IMR-90 (cell line): ENCODE results near the gene KCNK3. TPM values are rescaled to one million over a fixed set of nuclear protein-coding genes. Genes with fewer than 3 reads are reported as not detected.

Experiments used
- ATAC-seq: fragments of 200-7000 bp; cut with Tn5 transposase; 2 replicates; pipeline ENCODE4 v1.9.1; 2020; ENCODE audit warnings: low read depth, mild to moderate bottlenecking, moderate library complexity
- BruUV-seq: library from RNA; stranded (reverse); fragments of 400-500 nt; replicated peaks from 2 replicates; lab custom pipeline; 2021; lab: Mats Ljungman, UMichigan
- CTCF ChIA-PET: fragments of 300-600 bp; formaldehyde crosslinking; extraction: SDS; loops from one replicate; lab custom pipeline; 2021; ENCODE audit warnings: antibody characterized with exemption; lab: Yijun Ruan, JAX
- POLR2A ChIA-PET: fragments of 300-600 bp; sonication (Branson Sonifier 250); formaldehyde crosslinking; loops from one replicate; lab custom pipeline; 2022; ENCODE audit warnings: antibody characterized with exemption; ENCODE audit not compliant: unreplicated experiment; lab: Charles Lee
- DNase-seq: peaks from one replicate; pipeline ENCODE4 v3.0.0; 2013
- H2AFZ ChIP-seq: replicated peaks from 2 replicates; pipeline ENCODE3; 2013; ENCODE audit warnings: low read length, mild to moderate bottlenecking; ENCODE audit not compliant: poor library complexity
- H2AK5ac ChIP-seq: 2 replicates; pipeline ENCODE4 v1.6.1; 2013; ENCODE audit warnings: low read depth, low read length, inconsistent platforms
- H2AK9ac ChIP-seq: replicated peaks from 2 replicates; pipeline ENCODE3; 2013; ENCODE audit warnings: mild to moderate bottlenecking, low read depth, low read length, moderate library complexity; ENCODE audit not compliant: poor library complexity
- H2BK120ac ChIP-seq: 2 replicates; pipeline ENCODE4 v1.6.1; 2013; ENCODE audit warnings: low read depth, low read length, inconsistent platforms
- H2BK15ac ChIP-seq: 3 replicates; pipeline ENCODE4 v1.6.1; 2013; ENCODE audit warnings: low read depth, low read length, inconsistent platforms
- H2BK20ac ChIP-seq: 2 replicates; pipeline ENCODE4 v1.6.1; 2013; ENCODE audit warnings: low read depth, mild to moderate bottlenecking, inconsistent platforms, low read length, moderate library complexity
- H2BK5ac ChIP-seq: 2 replicates; pipeline ENCODE4 v1.6.1; 2013; ENCODE audit warnings: mild to moderate bottlenecking, low read depth, low read length, inconsistent platforms; ENCODE audit not compliant: poor library complexity, severe bottlenecking
- H3K14ac ChIP-seq: replicated peaks from 2 replicates; pipeline ENCODE4 v1.6.1; 2013; ENCODE audit warnings: low read depth, low read length, inconsistent platforms
- H3K18ac ChIP-seq: 2 replicates; pipeline ENCODE4 v1.6.1; 2013; ENCODE audit warnings: low read depth, low read length, control low read depth
- H3K23ac ChIP-seq: 2 replicates; pipeline ENCODE4 v1.6.1; 2013; ENCODE audit warnings: low read depth, low read length, inconsistent platforms
- H3K27ac ChIP-seq: 2 replicates; pipeline ENCODE4 v1.5.1; 2013; ENCODE audit warnings: mild to moderate bottlenecking, control low read depth, low read length; ENCODE audit not compliant: insufficient read depth
- H3K27me3 ChIP-seq: 2 replicates; pipeline ENCODE4 v1.6.1; 2013; ENCODE audit warnings: low read length; ENCODE audit not compliant: control insufficient read depth, insufficient read depth
- H3K36me3 ChIP-seq: 2 replicates; pipeline ENCODE4 v1.6.1; 2013; ENCODE audit warnings: low read length, mixed read lengths; ENCODE audit not compliant: control insufficient read depth, insufficient read depth
- H3K4ac ChIP-seq: 2 replicates; pipeline ENCODE4 v1.6.1; 2013; ENCODE audit warnings: low read depth, low read length, inconsistent platforms
- H3K4me1 ChIP-seq: 2 replicates; pipeline ENCODE4 v1.6.1; 2013; ENCODE audit warnings: low read length, mixed read lengths; ENCODE audit not compliant: control insufficient read depth, insufficient read depth
- H3K4me2 ChIP-seq: 2 replicates; pipeline ENCODE4 v1.6.1; 2013; ENCODE audit warnings: low read depth, mild to moderate bottlenecking, control low read depth, low read length, moderate library complexity
- H3K4me3 ChIP-seq: 2 replicates; pipeline ENCODE4 v1.5.1; 2013; ENCODE audit warnings: low read depth, mild to moderate bottlenecking, control low read depth, low read length, moderate library complexity; ENCODE audit not compliant: insufficient read depth
- H3K56ac ChIP-seq: 2 replicates; pipeline ENCODE4 v1.6.1; 2013; ENCODE audit warnings: low read length, inconsistent platforms; ENCODE audit not compliant: insufficient read depth; ENCODE audit errors: extremely low read depth
- H3K79me1 ChIP-seq, 2 experiments: 2 replicates each; pipeline ENCODE4 v1.6.1; 2013; ENCODE audit warnings: low read length in 2 of 2, inconsistent platforms in 1 of 2, low read depth in 1 of 2
- H3K9ac ChIP-seq: 2 replicates; pipeline ENCODE4 v1.6.1; 2013; ENCODE audit warnings: low read depth, low read length, control low read depth
- H3K9me1 ChIP-seq: 2 replicates; pipeline ENCODE4 v1.6.1; 2013; ENCODE audit warnings: low read length, inconsistent platforms; ENCODE audit not compliant: insufficient read depth
- H3K9me3 ChIP-seq: 2 replicates; pipeline ENCODE4 v1.6.1; 2013; ENCODE audit warnings: low read length; ENCODE audit not compliant: control insufficient read depth, insufficient read depth
- H4K20me1 ChIP-seq: 2 replicates; pipeline ENCODE4 v1.6.1; 2013; ENCODE audit warnings: low read length, inconsistent platforms; ENCODE audit not compliant: insufficient read depth
- H4K5ac ChIP-seq: 2 replicates; pipeline ENCODE4 v1.6.1; 2013; ENCODE audit warnings: mild to moderate bottlenecking, low read depth, low read length, control low read depth
- H4K8ac ChIP-seq, 2 experiments: 2 replicates each; pipeline ENCODE4 v1.6.1; 2013; ENCODE audit warnings: low read depth in 2 of 2, low read length in 2 of 2, control low read depth in 1 of 2, inconsistent platforms in 1 of 2
- H4K91ac ChIP-seq: 2 replicates; pipeline ENCODE4 v1.6.1; 2013; ENCODE audit warnings: low read depth, low read length, inconsistent platforms; ENCODE audit not compliant: insufficient read depth
- MAFK ChIP-seq: IDR thresholded peaks from 2 replicates; pipeline ENCODE4 v1.6.1; 2012; ENCODE audit warnings: low read depth, low read length, improper control_type of control experiment
- MAZ ChIP-seq: IDR thresholded peaks from 2 replicates; pipeline ENCODE4 v1.6.1; 2012; ENCODE audit warnings: low read depth, mild to moderate bottlenecking, low read length, improper control_type of control experiment, moderate library complexity, borderline replicate concordance
- POLR2A ChIP-seq: IDR thresholded peaks from 2 replicates; pipeline ENCODE4 v1.6.1; 2012; ENCODE audit warnings: mild to moderate bottlenecking, low read depth, low read length
- RCOR1 ChIP-seq: IDR thresholded peaks from 2 replicates; pipeline ENCODE4 v1.6.1; 2012; ENCODE audit warnings: mild to moderate bottlenecking, low read length, improper control_type of control experiment; ENCODE audit not compliant: insufficient replicate concordance
- WGBS, 2 experiments: methylation state at CpG; one replicate each; pipeline versions ENCODE4 v1.1.5 to v1.1.7; 2013; ENCODE audit warnings: missing lambda C conversion rate in 2 of 2; ENCODE audit not compliant: insufficient read length in 1 of 2; ENCODE audit errors: extremely low coverage in 2 of 2; 5-methylcytosine and 5-hydroxymethylcytosine counted together
- dilution Hi-C: fragments of 300-500 bp; cut with HindIII; formaldehyde crosslinking; loops from one replicate; pipeline ENCODE4 v1.14.3; 2018; ENCODE audit warnings: low sequenced_read_pairs; ENCODE audit not compliant: unreplicated experiment
- in situ Hi-C: fragments of 300-500 bp; cut with MboI; formaldehyde crosslinking; loops from 3 replicates; pipeline ENCODE4 v1.14.3; 2019; ENCODE audit warnings: low sequenced_read_pairs, inconsistent platforms, mixed read lengths
- intact Hi-C: fragments of 100-400 bp; cut with micrococcal nuclease; formaldehyde crosslinking; loops from 2 replicates; pipeline ENCODE4 v1.10.0; 2022
- polyA plus RNA-seq, 3 experiments: library from polyadenylated mRNA; depleted of rRNA; stranded (reverse); fragments of >200 nt; gene quantifications; 2 replicates each; pipeline ENCODE4 v1.2.3, GENCODE V29; 2012; ENCODE audit warnings: low replicate concordance in 1 of 3
- total RNA-seq: library from RNA; depleted of rRNA; stranded (reverse); fragments of >200 nt; gene quantifications from 2 replicates; pipeline ENCODE4 v1.2.3, GENCODE V29; 2012

The KCNK3 gene
- total and polyA plus RNA-seq, 2 of the 4 experiments (the other 2 are of a cell fraction) = under 0.01 to 0.03 TPM

- ATAC-seq = no peak
- Histone ChIP-seq H2AK5ac (no peak overlapping the region), H3K79me1 (no peaks in the 10 kb centered on the region), H2BK20ac (no peak overlapping the region), H3K4me2 (no peak overlapping the region), H4K5ac (no peak overlapping the region), H3K36me3 (no peaks in the 10 kb centered on the region), H3K23ac (no peak overlapping the region), H3K27me3 (peaks cover 6% of the 10 kb centered on the region), H2BK5ac (no peak overlapping the region), H3K9me1 (no peaks in the 10 kb centered on the region), H4K8ac (no peak overlapping the region), H2AK9ac (no peak overlapping the region), H3K4ac (no peak overlapping the region), H2AFZ (no peak overlapping the region), H3K4me3 (no peak overlapping the region), H4K91ac (no peak overlapping the region), H2BK15ac (no peak overlapping the region), H3K9ac (no peak overlapping the region), H3K18ac (no peak overlapping the region), H3K9me3 (peaks cover 2% of the 10 kb centered on the region; the same call in 1 of the 2 replicates), H4K20me1 (no peaks in the 10 kb centered on the region), H3K27ac (no peak overlapping the region), H2BK120ac (no peak overlapping the region), H3K56ac (no peak overlapping the region), H3K14ac (no peak overlapping the region), H3K4me1 (no peaks in the 10 kb centered on the region)
- CTCF ChIA-PET = no interaction called here
- TF ChIP-seq RCOR1 (no peak), MAFK (no peak), MAZ (no peak), POLR2A (no peak)
- POLR2A ChIA-PET = no interaction called here
- 73% methylated on average over 3 of the region's 6 CpGs; no CpG with 5 or more reads in 1 of the 2 experiments for WGBS, 2 experiments
- dilution Hi-C loops (no loop called here), in situ Hi-C loops (no loop called here), intact Hi-C loops (no loop called here)
- BruUV-seq = no TSS peak
- no peak for DNase-seq
Measured at GRCh38 chr2:26658691-26659346, 33.7 kb upstream of the KCNK3 start.
